HG03097 (cell line): Measurements from ENCODE around the gene COL4A3.
"Not testable (repeated sequence)": the region's sequence is repeated elsewhere in the genome, so short reads cannot be mapped to it uniquely, and the experiment has no call there.

Experiments
- ATAC-seq: cut with Tn5 transposase; IDR thresholded peaks from one replicate; pipeline ENCODE4 v1.9.1; 2021; ENCODE audit not compliant: unreplicated experiment, low FRiP score

The COL4A3 gene

DNA sequence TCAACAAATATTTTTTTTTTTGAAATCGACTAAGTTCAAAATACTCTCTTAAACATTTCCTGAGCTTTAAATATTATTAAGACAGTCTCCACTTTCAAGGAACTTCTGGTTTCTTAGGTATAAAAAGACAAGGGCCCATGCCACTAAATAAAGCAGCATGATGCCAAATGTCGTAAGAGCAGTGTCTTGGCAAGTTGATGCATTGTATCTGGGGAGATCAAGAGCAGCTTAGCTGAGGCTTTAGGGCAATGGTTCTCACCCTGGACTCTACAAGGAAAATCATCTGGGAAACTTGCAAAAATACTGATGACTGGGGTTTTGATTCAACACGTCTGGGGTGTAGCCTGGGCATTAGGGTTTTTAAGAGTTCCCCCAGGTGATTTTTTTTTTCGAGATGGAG lies 41.3 kb downstream of the COL4A3 start:
- no peak for ATAC-seq

DNA sequence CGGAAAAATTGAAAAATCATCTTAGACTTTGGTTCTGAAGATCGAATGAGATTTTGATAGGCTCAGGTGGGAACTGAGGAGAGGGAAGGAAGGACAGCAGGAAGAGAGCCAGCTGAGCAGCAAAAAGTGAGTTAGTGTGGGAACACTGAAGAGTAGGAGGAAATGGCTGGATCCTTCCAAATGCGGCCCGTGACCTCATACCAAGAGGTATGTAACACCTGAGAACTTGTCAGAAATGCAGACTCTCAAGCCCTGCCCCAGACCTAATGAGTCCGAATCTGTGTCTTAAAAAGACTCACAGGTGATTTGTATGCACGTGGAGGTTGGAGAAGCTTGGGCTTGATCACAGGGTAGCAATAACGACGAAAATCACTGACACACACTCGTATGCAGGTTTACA lies 42.0 kb downstream of the COL4A3 start:
- no peak for ATAC-seq

DNA sequence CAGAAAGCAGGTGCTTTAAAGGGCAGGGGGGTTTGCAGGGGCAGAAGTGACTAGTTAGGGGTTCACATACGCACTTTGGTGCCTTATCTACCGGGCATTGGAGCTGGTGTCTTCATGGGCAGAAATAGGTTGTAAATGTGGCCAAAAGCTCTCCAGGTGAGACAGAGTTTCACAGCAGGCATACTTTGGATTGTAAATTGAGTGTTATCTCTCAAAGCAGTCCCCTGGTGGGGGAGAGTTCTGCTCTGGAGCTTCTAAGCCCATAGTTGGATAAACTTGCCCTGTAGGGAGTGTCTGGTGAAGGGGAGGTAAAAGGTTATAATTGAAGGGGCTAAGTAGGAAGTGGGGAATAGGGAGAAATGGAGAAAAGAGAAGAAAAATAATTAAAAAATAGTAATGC lies 43.1 kb downstream of the COL4A3 start:
- ATAC-seq: no peak

DNA sequence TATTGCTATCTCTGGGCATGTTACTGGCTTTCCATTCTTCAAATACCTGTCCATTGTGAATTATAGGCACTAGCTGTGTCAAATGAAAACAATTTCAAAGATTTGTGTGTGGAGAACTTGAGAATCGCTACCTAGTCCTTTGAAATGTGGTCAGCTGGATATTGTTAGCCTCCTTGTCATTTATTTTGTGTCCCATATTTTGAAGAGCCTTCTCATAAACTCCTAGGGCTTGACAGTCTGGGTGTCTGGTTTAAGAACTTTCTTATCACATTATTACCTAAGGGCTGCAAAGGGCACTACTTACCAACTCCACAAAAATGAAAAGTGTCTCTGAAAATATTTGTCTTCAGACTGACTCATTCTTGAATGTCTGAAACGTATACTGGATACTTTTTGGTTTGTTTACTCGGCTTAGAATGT lies 50.2 kb downstream of the COL4A3 start:
- no peak for ATAC-seq

DNA sequence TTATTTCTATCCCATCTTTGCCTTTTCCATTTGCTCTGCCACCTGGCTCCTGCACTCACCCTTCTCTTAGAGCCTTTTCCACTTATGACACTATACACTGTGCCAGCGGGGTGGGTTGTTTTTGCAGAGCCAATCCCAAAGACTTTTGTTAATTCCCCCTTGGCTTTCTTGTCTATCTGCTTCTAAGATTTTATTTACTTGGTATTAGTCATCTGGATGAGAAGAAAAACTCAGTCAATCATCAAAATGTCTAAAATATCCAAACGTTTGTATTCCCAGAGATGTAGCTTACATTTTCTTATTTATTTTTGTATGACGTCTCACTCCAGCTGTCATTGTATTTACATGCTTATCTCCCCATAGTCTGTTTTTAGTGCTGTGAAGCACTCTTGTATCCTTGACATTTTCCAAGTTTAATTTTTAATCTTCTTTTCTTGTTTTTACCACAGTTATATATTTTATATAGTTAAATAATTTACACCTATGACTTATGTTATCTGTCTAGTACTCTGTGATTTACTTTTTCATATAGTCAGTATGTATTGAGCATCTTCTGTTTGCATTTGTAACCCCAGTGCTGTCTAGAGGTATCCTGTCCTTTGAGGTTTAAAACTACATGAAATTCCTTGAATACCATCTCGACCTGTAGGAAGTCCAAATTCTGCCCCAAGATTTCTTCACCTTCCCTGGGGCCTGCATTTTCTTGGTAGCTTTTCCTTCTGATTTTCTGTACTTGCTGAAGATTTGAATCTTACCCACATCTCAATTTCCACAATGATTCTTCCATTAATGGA lies 55.1 kb downstream of the COL4A3 start:
- ATAC-seq: no peak

DNA sequence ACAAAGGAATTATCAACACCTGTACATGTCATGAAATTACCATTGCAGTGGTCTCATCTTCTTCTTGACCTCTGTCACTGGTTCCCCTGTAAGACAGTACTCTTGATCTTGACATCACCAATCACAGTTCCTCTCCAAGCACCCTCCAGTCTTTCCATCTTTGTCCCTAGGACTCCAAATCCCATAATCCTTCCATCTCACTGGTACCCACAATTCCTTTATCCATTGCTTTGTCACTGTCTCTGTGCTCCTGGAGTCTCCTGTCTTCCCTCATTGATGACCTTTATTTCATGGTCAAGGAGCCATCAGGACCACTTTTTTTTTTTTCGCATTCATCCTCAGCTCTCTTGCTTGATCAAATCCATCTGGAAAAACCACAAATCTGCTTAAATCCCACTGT lies 56.7 kb downstream of the COL4A3 start:
- ATAC-seq: no peak

DNA sequence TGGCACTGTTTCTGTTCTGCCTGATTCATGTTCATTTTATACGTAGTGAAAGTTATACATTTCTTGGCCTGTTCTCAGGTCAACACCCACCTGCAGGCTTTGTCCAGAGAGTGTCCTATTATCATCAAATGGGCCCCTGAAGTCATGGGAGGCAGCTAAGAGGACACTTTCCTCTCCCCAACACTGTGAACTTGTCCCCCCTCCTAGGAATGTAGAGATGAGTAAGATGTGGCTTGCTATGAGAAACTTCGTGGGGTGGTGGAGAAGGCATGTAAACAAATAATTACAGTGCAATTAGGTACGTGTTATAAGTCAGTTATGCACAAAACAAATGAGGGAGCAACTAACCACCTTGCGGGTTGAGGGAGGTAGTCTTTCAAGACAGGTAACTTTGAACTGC lies 57.9 kb downstream of the COL4A3 start:
- ATAC-seq: no peak

DNA sequence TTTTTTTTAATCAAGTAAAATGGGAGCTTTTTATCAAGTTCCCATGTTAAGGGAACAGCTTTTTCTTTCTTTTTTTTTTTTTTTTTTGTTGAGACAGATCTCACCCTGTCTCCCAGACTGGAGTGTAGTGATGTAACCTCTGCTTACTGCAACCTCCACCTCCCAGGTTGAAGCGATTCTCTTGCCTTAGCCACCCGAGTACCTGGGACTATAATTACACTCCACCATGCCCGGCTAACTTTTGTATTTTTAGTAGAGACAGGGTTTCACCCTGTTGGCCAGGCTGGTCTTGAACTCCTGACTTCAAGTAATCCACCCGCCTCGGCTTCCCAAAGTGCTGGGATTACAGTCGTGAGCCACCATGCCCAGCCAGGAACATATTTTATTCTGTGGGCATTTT lies 61.2 kb downstream of the COL4A3 start:
- ATAC-seq: not testable (repeated sequence)

DNA sequence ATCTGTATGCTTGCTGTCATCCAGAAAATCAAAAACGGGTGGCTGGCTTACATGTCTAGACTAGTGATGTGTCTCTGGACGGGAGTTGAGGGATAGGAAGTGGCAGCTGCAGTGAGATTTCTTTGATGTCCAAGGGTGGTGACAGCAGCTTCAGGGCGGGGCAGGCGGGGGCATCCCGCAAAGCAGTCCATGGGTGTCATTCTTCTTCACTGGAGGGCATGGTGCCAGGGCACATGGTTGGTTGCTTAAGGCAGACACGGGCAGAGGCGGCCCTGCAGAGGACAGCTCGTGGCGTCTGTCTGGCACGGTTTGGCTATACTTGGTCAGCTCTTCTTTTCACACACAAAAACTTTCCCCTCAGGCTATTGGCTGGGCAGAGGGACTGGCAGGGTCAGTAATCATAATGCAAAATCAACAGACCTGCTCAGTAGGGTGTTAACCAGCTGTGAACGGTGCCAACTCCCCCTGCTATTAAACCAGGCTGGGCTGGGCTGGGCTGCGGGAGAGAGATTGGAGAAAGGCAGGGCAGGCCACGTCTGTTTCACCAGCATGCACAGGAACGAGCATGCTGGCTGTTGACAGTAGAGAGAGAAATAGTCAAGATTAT lies 63.7 kb downstream of the COL4A3 start:
- no peak for ATAC-seq

DNA sequence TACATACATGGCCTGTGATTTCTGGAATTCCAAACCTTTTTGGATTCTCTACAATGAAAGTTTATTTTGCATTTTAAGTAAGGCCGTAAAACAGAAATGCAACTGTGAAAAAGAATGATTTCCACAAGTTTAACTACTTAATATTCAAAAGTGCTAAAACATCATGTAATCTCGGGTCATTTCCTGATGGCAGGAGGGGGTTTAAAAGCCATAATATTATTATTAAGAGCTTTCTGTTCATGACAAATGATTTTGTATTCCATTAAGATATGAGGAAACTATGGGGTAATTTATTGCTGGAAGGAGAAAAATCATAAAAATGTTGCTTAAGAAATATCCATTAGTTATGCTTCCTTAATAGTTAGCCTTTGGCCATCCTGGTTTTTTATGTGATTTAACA lies 65.7 kb downstream of the COL4A3 start:
- ATAC-seq: no peak

DNA sequence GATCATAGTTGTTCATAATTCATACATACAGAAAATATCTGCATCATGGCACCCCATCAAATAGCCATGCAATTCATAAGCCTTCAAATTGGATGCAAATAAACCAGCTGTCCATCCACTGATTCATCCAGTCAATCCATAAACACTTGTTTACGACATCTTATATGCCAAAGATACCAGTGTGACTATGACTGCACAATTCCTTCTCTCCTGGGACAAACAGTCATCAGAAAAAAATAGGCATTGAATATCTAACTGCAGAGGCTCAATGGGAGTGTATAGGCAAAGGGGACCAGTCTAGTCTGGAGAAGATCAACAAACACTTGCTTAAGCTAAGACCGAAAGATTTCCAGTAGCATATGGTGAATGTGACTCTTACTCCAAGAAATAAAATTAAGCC lies 70.0 kb downstream of the COL4A3 start:
- ATAC-seq: no peak

DNA sequence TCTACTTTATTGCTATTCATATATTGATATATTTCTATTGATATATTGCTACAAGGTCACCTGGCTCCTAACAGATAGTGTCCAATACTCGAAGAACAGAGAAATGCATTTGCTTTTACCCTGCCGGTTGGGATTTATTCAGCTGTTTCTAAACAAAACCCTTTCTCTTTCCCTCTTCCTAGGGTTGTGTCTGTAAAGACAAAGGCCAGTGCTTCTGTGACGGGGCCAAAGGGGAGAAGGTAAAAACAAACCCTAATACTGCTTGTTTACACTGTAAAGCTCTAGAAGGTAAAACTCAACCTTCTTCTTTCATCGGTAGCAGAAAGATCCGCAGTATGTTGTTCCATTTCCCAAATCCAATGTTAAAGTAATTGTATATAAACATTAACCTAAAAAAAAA lies 73.4 kb downstream of the COL4A3 start:
- ATAC-seq: no peak

DNA sequence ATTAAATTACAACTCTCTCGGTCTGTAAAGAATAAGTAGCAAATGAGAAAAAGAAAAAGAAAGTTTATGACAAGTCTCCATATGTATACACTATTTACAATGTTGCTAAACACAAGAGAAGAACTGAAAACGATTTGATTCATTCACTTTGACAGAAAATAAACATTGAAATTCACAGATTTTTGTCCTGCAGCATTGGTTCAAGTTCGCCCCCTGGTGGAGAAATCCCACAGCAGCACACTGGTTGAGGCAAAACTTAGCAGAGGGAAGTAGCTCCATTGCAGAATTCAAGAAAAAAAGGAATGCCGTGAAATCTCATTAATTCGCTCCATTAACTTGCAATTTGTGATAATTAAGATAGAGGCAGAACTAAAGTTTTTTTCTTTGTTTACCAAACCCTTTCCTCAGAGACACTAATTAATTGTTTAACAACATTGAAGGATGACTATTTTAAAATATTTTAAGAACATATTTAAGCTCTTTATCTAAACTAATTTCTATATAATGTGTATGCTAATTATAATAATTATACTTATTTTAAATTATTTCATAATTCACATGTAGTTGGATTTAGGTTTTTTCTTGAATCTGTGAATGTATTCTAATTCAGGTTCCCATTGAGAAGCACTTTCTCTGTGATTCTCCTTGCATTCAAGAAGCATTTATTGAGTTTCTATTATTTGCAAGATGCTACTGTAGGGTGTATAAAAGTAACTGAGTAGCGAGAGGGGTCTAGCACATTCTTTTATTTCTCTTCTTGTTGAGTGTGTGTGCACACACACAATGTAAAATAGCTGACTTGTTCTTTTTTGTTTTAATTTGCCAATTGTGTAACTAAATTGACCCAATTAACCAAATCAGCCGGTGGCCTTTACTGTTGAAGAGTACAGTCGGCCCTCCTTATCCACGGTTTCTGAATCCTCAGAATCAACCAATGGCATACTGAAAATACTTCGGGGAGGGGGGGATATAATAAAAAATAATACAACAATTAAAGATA lies 74.1 kb downstream of the COL4A3 start:
- ATAC-seq: no peak

DNA sequence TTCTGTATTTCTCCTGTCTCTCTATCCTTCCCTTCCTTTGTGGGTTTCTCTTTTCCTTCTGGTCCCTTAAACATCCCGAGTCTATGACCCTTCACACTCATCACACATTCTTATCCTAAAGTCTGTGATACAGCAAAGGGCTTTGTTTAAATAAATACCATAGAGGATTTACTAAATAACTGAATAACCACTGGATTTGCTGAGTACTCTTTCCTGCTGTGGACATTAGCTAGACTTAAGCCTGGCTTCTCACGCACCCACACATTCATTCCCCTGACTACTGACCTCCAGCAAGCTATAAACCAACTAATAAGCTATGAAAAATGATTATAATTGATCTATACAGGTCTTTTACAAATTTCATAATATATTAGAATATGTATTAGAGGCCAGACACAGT lies 76.6 kb downstream of the COL4A3 start:
- ATAC-seq: no peak

DNA sequence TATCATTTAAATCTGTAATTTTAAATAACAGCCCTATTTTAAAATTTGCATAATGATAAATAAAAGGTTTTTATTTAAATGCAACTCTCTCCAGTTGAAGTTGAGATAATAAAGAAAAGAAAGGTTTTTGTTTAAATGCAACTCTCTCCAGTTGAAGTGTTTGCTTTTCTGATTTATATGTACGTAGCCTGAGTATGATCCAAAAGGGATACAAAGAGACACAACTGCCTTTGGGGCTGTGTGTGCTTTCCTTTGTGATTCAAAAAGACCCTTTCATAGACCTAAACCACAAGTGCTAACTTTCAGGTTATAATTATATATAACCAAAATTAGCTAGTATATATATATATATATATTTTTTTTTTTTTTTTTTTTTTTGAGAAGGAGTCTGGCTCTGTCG lies 84.5 kb downstream of the COL4A3 start:
- ATAC-seq: no peak

DNA sequence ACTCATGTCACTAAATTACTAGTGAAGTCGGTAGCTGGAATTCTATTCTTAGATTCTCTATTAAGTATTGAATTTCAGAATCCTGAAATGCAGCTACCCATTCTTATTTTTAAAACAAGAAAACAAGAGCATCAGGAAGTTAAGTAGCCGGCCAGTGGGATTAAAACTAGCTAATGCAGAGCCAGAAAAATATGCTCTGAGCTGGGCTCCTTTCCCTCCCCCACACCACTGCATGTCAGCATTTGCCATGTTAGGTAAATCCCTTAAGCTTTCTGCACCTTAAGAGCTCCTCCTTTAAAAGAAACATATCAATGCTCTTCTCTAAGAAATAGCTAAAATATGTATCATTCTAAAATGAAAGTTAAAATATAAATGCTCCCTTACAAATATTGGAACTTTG lies 88.4 kb downstream of the COL4A3 start:
- ATAC-seq: no peak

DNA sequence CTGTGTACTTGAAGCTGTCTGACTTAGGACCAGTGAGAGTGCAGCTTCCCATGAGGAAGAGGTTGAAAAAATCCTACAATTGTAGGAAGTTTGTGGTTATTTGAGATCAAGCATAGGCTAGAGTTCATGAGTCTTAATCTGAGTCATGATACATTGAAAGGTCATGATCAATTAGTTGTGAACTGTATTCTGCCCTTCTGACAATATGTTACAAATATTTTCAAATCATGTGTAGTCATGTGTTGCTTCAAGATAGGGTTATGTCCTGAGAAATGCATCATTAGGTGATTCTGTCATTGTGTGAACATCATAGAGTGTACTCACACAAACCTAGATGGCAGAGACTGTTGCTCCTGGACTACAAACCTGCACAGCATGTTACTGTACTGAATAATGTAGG lies 92.2 kb downstream of the COL4A3 start:
- no peak for ATAC-seq

DNA sequence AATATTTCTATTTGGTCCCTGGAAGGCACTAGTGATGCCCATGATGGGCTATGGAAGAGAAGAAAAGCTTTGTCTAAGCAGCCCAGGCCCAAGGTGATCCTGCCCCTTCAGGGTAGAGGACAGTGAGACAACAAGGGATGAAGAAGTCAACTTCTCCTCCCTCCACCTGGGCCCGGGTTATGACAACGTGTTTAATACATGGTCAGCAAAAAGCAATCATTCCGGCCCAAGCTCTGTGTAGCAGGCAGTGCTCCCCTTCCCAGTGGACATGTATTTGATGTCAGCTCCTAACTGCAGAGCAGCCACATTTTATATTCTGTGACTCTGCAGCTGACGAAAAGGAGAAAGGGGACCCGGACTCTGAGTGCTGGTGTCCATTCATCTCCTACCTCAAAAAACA lies 93.4 kb downstream of the COL4A3 start:
- no peak for ATAC-seq

DNA sequence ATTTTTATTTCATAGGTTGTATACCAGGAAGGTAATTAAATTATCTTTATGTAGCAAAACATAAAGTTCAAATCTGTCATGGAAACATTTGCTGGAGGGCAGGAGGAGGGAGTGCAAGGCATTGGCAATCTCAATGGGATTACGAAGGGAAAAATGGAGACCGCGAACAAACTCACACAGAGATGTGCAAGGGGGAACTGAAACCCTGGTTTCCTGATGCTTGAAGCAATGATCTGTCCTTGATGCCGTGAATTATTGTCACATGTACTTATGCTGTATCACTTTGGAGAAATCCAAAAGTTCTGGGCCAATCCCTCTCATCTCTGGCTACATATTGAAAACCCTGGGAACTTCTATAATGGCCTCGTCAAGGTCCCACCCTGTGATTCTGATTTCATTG lies 95.6 kb downstream of the COL4A3 start:
- no peak for ATAC-seq

DNA sequence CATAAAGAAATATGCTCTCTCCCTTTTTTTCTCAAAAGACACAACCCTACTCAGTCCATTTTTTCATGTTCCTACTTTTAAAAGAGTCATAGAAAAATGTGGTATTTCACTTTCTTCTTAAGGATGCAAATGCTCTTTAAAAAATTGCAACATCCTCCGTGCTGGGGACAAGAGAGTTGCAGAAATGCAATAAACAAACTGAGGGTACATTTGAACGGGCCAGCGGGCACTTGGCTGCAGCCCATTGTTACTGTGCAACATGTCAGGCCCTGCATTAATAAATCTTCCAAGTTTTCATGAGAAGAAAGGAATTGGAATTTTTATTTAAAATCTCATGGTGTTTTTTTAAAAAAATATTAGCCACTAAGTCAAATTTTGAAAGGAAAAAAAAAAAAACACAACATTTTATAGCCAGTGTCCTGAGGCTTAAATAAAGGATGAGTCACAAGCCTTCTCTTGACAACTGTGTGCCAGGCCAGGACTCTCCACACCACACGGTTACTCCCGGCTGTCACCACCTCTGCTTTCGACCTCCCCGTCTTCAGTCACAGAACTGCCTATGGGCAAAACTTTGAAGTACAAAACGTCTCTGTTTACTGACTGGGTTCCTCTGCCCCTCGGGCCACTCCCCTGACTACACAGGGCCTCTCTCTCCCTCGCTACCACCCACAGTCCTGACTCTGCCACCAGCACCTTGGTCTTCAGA lies 103.1 kb downstream of the COL4A3 start:
- ATAC-seq: no peak

DNA sequence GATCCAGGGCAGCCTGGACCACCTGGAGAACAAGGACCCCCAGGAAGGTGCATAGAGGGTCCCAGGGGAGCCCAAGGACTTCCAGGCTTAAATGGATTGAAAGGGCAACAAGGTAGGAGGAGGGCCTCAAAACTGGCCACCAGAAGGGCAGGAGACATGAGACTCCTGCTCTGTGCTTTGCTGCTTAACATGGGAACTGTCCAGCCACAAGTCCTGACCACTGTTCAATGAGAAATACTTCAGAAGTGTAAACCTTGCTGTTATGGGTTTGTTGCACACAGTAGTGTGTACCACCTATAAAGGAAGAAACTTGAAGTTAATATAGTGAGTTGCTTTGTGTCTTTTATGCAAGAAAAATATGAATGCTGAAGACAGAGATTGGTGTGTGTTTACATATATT lies 116.5 kb downstream of the COL4A3 start:
- ATAC-seq: no peak
